Activated CD4-positive, alpha-beta T cell treated with anti-CD3 and anti-CD28 coated beads, Interleukin-2, amount 50 U/mL, for 48 hours (primary cell): Measurements from ENCODE around the gene TDRD9.

Experiments used
- DNase-seq, 2 experiments: peaks; one replicate each; pipeline ENCODE4 v3.0.0-alpha.2; 2020

Gene TDRD9

DNA sequence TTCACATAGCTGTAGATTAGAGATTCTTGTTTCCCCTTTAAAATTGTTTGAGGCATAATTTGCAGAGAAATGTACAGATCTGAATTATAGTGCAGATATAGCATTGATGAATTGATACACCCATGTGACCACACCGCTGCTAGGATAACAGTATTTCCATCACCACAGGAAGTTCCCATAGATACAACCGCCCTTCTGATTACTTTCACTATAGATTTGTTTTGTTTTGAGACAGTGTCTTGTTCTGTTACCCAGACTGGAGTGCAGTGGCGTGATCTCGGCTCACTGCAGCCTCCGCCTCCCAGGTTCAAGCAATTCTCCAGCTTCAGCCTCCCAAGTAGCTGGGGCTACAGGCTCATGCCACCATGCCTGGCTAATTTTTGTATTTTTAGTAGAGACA lies 148.5 kb downstream of the TDRD9 start:
- DNase-seq: no peak

DNA sequence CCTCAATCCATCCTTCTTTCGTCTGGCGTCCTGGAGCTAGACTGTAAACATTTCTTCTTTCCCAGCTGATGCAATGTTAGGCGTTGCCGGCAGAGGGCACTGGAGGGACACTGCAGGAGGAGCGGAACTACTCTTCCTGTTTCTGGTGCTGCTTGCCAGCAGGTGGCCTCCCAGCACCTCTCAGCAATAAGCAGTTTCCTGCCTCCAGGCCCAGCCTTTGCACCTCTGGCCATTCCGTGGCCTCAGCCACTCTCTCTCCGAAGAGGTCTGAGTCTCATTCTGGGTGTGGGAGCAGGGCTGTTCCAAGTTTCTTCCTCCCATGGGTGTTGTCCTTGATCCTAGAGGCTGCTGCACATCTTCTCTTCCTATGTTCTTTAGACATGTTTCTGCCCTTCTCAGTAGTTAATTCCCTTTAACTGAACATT lies 149.8 kb downstream of the TDRD9 start:
- DNase-seq: peak; percentile 86 to 90

DNA sequence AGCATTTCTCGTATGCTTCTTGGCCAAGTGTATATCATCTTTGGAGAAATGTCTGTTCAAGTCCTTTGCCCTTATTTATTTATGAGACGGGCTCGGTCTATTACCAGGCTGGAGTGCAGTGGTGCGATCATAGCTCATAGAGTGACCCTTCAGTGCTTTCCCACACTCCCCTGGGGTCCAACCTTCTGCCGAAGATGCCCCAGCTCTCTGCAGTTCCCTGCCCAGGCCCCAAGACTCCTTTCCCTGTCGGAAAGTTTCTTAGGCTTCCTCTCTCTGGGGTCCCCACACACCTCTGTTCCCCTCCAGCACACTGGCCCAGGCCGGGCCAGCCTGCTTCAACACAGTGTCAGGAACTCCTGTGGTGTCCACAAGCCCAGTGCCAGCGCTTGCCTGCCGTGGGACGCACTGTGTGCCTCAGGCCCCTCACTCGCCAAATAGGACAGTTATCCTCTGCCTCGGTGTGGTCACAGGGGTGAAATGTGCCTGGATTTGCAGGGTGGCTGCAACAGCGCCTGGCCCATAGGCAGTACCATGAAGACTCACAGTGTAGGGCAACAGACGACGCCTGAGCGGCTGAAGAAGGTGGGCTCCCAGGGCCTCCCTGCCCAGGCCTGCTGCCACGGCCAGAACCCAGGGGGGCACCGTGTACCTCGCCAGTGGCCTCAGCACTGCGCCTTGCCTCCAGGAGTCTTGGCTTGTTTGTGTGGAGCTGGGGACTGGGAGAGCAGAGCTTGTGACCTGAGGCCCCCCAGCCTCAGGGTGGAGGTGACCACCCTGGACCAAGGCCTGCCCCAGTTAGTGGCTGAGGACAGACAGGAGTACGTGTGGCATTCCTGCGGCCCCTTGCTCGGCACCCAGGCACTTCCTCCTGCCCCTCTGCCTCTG lies 152.4 kb downstream of the TDRD9 start:
- DNase-seq: no peak

DNA sequence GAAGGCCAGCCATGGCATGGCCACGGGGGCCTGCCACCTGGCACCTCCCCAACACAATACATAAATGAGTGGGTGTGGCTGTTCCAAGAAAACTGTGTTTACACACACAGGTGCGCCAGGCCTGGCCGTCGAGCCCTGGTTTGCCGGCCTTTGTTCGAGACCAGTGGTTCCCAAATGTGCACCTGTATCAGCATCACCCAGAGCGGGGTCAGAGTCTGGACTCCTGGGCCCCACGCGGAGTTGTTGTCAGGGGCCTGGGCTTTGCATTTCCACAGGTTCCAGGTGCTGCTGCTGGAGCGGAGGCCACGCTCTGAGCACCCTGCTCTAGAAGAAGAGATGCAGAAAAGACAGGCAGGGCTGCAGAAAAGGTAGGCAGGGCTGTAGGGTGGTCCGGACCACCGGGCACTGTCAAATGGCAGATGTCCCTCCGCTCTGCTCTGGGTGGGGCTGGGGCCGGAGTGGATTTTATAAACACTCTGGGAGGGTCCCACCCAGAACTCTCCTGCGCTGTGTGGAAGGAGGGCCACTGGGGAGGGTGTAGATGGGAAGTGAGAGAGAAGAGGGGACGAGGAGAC lies 153.1 kb downstream of the TDRD9 start:
- no peak for DNase-seq

DNA sequence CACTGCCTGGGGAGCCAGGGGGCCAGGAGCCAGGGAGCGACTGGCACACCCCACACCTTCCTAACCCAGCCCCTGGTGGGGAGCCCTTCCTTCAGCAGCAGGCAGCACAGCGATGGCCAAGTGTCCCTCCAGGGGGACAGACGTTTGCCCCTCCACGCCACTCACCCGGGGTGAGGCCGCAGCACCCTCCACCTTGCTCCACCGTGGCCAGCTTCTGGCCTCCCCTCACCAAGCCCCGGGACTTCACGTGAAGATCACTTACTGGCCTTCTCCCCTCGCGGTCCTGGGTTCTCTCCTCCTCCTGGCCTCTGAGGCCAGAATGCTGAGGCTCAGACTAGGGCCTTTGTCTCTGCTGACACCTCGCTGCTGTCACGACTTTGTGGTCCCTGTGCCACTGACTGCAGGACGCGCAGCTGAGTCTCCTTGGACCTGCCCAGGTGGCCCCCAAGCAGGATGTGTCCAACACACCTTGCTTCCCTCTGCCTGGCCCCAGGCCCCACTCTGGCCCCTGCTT lies 153.8 kb downstream of the TDRD9 start:
- DNase-seq: no peak

DNA sequence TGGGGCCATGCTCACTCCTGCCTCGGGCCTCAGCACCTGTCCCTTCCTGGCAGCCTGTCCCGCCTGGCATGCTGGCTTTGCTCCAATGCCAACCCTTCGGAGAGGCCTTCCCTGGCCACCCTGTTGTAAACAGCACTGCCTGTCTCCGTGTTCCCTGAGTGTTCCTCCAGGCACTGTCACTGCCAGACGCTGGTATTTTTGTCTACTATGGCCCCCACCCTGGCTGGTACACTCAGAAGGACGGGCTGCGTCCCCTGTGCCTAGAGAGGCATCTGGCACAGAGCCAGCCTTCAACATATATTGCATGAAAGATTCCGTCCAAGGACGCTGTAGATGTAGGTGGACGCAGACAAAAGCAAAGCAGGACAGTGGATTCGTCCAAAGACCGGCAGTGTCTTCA lies 154.6 kb downstream of the TDRD9 start:
- no peak for DNase-seq

DNA sequence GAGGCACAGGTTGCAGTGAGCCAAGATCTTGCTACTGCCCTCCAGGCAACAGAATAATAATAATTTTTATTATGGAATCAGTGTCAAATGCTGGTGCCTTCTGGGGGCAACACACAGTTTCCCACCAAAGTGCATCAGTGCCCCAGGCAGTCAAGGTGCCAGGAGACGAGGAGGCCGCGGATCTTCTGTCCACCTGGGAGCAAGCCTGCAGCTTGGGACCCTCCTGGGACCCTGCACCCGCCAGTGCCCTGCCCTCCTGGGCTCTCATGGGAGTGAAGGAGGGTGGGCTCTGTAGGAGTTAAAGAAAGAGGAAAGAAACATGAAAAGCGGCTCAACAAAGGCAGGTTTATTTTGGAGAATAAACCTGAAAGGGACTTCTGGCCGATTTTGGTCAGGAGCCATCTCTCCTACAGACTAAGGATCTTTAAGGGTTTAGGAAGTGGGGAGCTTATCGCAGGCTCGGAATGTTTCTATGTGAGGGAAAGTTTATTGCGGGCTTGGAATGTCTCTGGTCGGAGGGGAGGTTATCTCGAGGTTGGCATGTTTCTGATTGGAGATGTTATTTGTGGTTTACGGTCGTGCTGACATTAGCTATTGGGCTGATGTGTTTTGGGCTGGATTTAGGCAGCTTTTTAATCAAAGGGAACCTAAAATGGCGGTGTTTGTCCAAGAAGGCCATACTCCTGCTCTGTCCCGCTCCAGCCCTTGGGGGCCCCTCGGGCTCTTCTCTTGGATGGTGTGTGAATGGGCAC lies 156.2 kb downstream of the TDRD9 start:
- DNase-seq: no peak

DNA sequence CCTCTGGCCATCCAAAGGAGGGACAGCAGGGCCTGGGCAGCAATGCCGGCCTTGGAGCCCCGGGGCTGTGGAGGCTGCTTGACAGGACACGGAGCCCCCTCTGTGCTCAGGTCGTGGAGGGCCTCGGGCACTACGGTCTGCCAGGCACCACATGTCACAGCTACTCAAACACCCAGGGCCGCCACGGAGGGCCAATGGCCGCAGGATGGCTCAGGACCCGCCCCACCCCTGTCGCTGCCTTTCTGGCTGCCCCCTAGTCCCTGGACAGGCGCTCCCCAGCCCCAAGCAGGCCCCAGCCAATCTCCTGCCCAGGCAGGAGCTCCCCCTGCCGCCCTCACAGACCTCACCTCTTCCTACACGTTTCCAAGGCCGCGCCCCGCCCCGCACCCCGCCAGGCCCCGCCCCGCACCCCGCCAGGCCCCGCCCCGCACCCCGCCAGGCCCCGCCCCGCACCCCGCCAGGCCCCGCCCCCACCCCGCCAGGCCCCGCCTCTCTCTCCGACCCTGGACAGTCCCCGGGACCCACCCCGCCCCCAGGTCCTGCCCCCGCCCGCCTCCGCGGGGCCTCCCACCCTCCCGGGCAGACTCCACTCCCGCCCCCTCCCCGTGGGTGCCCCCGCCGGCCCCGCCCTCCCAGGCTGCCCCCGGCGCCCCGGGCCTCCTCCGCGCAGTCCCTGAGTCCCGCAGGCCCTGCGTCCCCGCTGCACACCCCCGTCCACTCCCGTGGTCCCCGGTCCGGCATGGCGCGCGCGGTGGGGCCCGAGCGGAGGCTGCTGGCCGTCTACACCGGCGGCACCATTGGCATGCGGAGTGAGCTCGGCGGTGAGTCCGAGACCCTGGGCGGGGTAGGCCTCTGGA lies 157.0 kb downstream of the TDRD9 start, which contains the start of gene ASPG:
Gene ASPG (plus strand): TSS at position 669 of the 857 bp plus-strand sequence. CDS start 71 bp downstream, at position 740.
- no peak for DNase-seq

DNA sequence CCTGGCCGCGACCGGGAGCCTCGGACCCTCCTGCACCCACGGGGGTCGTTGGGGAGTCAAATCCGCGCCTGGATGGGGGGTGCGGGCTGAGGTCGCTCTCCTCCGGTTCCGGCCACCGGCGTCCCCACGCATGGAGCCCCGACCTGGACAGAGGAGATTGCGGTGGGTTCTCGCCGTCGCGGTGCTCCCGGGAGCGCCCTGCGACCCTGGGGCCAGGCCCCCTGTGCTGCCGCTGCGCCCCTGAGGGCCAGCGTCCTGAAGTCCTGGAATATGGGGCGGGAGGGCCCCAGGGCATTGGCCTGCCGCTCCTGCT lies 157.6 kb downstream of the TDRD9 start:
- DNase-seq: no peak

DNA sequence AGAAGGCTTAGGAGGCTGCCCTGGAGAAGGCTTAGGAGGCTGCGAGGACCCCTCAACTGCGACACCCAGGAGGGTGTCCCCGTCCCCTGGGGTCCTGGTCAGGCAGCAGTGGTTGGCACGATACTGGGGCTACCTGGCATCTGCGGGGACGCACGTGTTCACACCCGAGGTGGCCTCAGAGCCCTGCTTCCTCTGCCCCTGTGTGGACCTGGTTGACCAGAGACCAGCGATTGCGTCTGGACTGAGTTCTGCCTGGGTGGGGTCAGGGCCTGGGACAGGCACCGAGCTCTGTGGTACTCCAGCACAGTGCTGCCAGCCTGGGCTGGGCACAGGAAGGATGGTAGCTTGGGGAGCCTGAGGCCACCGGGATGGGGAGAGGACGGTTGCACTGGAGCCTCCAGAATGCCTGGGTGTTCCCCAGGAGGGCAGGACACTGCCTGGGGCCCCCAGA lies 158.0 kb downstream of the TDRD9 start:
- DNase-seq: no peak

DNA sequence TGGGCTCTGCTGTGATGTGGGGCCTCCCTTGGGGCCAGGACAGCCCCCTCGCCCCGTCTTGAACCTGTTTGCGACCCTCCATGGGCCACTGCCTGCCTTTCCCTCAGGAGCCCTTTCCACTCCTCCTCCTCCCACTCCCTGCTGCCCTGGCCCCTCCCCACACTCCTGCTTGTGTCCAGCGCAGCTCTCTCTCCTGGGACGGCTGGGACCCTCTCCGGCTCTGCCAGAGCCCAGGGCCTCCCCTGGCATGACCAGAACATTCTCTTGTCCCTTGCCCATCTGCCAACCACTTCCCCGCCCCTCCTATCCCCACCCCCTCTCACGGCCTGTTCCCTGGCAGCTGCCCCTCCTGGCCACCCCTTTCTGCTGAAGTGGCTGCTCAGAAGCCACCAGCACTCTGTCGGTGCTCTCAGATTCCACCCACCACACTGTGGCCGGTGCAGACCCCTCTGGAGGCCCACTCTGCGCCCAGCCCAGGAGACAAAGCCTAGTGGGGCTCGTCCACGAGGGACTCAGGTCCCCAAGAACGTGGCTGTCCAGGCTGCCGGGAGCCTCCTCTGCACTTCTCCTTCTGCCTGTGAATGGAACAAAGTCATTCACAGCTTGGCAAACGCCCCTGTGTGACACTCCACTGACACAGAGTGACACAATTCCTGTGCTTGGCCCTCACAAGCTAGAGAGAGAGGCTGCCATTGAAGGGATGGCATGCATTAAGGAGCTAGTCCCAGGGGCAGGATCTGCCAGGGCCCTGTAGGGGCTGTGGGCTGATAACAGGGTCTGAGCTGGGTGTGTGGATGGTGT lies 158.6 kb downstream of the TDRD9 start:
- DNase-seq: no peak

DNA sequence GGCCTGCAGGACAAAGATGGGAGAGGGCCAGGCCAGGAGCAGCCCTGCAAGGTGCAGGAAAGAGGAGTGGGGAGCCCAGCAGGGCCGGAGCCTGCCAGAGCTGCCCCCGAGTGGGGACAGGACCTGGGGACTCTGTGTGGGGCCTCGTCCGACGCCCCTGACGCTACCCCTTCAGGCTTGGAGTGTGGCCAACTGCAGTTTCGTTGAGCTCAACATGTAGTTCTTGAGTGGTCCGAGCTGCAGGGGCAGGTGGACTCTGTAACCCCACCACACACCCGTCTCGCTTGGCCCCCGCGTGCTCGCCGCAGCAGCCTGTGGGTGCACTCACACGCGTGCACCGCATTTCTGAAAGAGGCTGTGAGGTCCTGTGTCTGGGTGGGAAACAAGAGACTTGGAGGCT lies 159.2 kb downstream of the TDRD9 start:
- DNase-seq: no peak

DNA sequence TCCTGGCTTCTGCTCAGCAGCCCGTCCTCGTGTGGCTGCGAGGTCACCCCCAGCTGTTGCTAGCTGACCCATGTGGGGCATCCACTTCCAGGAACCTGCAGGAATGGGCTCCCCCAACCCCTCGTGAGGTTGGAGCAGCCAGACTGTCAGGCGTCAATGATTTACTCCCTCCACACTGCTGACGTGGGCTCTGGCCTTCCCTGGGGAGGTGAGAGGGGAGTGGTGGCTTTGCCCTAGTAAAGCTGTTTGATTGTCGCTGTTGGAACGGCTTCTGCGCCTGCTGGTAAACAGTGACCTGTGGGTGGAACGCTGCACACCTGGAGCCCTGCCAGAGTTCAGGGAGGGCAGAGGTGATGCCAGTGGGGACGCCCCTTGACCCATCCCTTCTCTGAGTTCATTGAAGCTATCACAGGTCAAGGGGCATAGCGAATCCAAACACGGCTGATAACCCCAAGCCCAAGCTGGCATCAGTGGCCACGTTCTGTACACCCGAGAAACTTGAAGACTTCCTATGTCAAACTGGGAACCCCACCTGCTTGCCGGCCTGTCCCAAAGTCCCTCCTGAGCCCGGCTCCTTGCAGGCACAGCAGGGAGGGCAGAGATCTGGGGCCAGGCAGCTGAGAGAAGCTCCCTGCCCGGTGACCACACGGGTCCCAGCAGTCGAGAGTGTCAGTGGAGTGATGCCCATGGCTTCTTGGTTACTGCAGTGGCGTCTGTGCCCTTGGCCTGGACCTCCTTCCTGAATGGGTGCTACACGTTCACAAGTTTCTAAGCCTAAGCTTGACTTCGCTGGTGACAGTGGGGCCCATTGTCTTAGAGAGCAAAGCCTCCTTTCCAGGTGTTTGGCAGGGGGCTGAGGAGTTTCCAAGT lies 160.0 kb downstream of the TDRD9 start:
- no peak for DNase-seq

DNA sequence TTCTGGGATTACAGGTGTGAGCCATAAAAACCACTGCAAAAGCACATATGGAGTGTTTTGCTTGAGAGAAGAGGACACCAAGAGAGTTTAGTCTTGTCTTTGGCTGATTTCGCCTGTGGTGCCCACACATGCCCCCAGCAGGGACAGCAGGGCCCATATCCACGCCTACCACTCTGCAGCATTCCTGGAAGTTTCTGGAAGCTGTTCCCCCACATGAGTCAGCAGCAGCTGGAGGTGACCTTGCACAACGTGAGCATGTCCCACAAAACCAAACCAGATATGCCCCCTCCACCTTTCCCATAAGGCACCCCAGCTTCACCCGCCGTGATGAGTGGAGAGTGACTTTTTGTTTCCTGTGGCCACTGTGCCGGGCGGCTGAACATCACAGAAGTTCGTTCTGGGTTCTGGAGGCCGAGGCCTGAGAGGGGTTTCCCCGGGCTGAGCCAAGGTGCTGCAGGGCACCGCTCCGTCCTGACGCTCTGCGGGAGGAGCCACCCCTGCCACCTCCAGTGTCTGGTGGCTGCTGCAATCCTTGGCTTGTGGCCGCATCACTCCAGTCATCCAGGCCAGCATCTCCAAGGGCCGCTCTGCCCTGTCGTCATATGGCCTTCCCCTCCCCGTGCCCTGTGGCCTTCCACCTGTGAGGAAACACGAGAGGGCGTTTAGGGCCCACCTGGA lies 162.0 kb downstream of the TDRD9 start:
- DNase-seq: no peak

DNA sequence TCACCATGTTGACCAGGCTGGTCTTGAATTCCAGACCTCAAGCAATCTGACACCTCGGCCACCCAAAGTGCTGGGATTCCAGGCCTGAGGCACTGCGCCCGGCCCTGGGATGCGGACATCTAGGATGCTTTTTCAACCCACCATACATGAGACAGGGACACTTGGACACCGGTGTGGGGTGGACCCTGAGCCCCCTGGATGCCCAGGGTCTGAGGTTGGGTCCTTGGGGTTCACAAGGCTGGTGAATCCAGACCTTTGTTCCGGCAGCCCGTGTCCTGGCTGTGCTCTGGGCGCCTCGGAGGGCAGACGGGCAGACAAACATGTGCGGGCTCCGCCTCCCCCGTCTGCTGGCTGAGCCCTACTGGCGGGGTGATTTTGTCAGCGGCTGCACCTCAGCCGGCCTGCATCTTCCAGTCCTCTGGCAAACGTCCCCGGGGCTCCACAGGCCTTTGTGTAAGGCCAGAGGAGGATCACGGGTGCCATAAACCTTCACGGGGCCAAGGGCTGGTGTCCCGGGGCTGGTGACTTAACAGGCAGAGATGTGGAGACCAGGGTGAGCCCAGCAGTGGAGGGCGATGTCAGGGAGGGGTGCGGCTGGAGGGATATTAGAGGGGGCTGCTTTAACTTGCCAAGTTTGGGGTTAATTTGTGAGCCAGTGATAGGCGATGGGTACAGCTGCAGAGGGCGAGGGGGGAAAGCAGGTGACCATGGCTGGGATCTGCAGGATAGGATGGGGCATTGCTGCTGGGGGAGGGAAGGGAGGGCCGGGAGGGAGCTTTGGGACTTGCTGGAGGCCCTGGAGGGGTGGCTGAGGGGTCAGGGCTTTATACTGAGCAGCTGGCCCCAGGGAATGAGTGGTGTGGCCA lies 163.0 kb downstream of the TDRD9 start:
- no peak for DNase-seq

DNA sequence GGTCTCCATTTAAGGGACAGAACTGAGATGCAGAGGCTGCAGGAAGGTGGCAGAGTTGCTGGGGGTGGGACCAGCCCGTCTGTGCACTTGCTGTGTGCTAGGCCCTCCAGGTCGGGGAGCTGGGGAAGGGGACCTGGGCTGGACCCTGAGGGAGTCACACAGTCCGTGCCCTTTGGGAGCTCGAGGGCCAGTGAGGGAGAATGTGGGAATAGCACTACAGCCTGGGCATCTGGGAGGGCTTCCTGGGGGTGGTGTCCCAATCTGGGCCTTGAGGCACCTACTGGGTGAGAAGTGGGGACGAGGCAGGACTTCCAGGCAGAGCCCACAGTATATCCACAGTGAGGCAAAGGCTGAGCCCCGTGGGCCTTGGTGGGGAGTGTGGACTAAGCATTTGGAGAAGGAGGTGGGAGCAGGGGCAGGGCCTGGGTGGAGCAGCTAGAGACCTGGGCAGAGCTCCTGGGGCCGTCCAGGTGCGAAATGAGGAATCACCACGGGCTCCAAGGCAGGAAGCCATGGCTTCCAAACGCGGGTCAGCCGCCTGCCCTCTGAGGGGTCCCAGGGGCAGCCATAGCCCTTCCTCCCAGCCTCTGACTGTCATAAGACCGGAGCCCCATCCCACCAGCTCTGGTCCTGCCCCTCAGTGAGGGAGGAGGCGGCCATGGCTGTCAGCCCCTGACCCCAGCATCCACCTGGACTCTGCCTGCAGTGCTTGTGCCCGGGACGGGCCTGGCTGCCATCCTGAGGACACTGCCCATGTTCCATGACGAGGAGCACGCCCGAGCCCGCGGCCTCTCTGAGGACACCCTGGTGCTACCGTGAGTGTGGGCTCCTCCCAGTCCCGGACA lies 163.9 kb downstream of the TDRD9 start:
- no peak for DNase-seq

DNA sequence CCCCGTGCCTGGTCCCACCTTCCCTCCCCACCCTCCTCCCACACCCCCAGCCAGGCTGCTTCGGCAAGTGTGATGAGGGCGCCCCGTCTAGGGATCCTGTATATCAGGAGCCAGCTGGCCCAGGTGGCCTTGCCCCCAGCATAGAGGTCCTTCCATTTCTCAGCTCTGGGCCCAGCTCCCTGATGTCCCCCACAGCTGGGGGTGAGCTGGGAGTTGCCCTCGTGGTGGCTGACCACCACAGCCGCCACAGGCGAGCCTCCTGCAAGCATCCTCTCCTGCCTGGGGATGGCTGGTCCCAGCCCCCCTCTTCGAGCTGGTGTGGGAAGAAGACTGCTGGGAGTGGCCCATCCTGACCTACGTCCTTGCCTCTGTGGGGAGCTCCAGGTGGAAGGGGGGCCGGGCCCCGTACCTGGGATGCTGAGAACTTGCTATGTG lies 164.7 kb downstream of the TDRD9 start:
- DNase-seq: no peak
